ENCODE results near the gene SMC3. TPM values are rescaled to one million over a fixed set of nuclear protein-coding genes. Genes with fewer than 3 reads are reported as not detected.
"Not testable (repeated sequence)": the region's sequence is repeated elsewhere in the genome, so short reads cannot be mapped to it uniquely, and the experiment has no call there.

SMC3 gene
- total RNA-seq, 1 donor from 2014 or later = 60.6 TPM

DNA sequence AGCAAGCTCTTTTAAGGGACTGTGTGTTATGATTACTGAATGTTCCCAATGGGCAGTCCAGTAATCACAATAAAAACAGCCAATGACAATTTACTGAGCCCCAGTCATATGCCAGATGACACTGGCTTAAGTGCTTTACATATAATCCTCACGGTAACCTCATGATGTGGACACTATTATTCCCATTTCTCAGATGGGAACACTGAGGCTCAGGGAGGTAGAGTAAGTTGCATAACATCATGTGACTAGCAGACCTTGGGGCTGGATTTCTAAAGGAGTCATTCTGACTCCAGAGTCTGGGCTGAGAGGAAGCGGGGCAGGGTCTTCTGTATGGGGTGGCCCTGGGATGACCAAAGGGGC lies 69.1 kb downstream of the SMC3 start:
- H3K36me3 Mint-ChIP-seq = no peaks in the 10 kb centered on the region
- TF ChIP-seq, protein P1, sequence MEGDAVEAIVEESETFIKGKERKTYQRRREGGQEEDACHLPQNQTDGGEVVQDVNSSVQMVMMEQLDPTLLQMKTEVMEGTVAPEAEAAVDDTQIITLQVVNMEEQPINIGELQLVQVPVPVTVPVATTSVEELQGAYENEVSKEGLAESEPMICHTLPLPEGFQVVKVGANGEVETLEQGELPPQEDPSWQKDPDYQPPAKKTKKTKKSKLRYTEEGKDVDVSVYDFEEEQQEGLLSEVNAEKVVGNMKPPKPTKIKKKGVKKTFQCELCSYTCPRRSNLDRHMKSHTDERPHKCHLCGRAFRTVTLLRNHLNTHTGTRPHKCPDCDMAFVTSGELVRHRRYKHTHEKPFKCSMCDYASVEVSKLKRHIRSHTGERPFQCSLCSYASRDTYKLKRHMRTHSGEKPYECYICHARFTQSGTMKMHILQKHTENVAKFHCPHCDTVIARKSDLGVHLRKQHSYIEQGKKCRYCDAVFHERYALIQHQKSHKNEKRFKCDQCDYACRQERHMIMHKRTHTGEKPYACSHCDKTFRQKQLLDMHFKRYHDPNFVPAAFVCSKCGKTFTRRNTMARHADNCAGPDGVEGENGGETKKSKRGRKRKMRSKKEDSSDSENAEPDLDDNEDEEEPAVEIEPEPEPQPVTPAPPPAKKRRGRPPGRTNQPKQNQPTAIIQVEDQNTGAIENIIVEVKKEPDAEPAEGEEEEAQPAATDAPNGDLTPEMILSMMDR (conservative IDR thresholded peaks at IDR 0.05) = no peak
- H3K27ac Mint-ChIP-seq = no peak overlapping the region
- H3K27me3 Mint-ChIP-seq = peaks cover 14% of the 10 kb centered on the region
- no peaks in the 10 kb centered on the region for H3K9me3 Mint-ChIP-seq
- no peak for DNase-seq (ENCODE audit: extremely low spot score, unreplicated experiment)
- H3K4me3 Mint-ChIP-seq = no peak overlapping the region
- H3K4me1 Mint-ChIP-seq (ENCODE audit: unreplicated experiment) = peaks cover 31% of the 10 kb centered on the region

DNA sequence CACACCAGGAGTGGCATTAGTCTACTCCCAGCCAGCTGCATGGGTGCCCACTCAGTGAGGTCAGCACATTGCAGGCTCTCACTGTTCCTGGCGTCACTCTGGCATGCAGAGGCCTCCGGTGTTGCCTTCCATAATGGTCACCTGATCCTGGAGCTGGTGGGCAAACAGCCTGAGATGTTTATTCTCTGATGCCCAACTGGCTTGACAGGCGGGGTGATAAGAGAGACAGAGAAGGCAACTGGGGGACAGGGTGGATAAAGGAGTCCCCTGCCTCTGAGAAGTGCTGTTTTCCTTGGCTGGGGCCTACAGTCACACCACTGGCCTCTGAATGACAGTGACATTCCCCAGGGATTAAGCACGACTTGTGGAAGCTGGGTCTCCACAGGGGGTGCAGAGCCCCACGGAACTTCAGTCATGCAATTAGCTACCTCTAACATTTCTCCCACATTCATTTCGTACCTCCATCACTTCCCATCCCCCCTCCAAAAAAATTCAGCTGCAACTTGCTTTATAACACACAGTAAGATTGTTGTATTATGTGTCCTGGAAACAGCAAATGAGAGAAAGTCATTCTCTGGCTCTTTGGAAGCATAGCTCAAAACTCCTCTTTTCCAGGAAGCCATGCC lies 69.5 kb downstream of the SMC3 start:
- Mint-ChIP-seq H3K4me3 (no peak overlapping the region), H3K4me1 (ENCODE audit: unreplicated experiment) (peaks cover 36% of the 10 kb centered on the region), H3K36me3 (no peaks in the 10 kb centered on the region), H3K27ac (peak overlapping the region; percentile 32), H3K9me3 (no peaks in the 10 kb centered on the region), H3K27me3 (peaks cover 19% of the 10 kb centered on the region)
- DNase-seq (ENCODE audit: extremely low spot score, unreplicated experiment) = no peak
- TF ChIP-seq, protein P1 (conservative IDR thresholded peaks at IDR 0.05) = no peak

DNA sequence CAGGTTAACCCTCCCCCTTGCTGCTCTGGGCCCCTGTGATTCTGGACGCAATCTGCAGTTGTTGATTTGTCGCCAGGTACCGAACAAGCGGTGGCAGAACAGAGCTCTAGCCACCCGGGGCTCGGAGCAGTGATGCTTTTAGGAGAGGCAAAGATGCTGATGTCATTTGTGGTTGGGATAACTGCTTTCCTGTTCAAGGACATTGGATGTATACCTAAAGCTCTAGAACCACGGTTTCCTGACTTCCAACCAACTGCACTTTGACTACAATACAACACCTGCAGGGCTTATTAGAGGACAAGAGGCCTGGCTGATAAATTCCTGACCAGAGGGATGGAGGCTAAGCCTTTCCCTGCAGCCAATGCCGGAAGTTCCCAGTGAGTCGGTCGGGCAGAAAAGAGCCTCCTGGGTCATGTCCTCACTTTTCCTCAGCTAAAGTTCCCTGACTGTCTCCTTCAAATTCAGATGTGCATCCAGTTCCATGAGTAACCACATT lies 70.1 kb downstream of the SMC3 start:
- no peaks in the 10 kb centered on the region for H3K36me3 Mint-ChIP-seq
- DNase-seq (ENCODE audit: extremely low spot score, unreplicated experiment) = no peak
- H3K9me3 Mint-ChIP-seq = no peaks in the 10 kb centered on the region
- H3K27me3 Mint-ChIP-seq = peaks cover 25% of the 10 kb centered on the region
- peaks cover 41% of the 10 kb centered on the region for H3K4me1 Mint-ChIP-seq (ENCODE audit: unreplicated experiment)
- peak overlapping the region; percentile 32 for H3K27ac Mint-ChIP-seq
- TF ChIP-seq, protein P1 (conservative IDR thresholded peaks at IDR 0.05) = no peak
- H3K4me3 Mint-ChIP-seq = no peak overlapping the region

DNA sequence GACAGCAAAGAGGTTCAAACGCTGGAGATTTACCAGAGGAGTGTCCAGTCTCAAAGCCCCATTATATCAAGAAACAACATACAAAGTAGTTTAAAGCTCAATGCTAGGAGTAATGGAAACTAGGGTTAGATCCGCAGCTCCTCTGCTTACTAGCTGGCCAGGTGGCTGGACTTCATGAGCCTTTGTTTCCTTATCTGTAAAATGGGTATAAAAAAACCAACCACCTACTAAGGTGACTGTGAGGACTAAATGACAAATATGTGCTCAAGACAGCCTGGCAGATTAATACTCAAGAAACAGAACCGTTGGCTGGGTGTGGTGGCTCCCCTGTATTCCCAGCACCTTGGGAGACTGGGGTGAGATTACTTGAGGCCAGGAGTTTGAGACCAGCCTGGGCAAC lies 70.8 kb downstream of the SMC3 start:
- peak overlapping the region; percentile 15 for H3K27ac Mint-ChIP-seq
- H3K4me3 Mint-ChIP-seq = no peak overlapping the region
- TF ChIP-seq, protein P1 (conservative IDR thresholded peaks at IDR 0.05) = no peak
- H3K36me3 Mint-ChIP-seq = no peaks in the 10 kb centered on the region
- peaks cover 32% of the 10 kb centered on the region for H3K27me3 Mint-ChIP-seq
- H3K4me1 Mint-ChIP-seq (ENCODE audit: unreplicated experiment) = peaks cover 43% of the 10 kb centered on the region
- no peak for DNase-seq (ENCODE audit: extremely low spot score, unreplicated experiment)
- H3K9me3 Mint-ChIP-seq = no peaks in the 10 kb centered on the region

DNA sequence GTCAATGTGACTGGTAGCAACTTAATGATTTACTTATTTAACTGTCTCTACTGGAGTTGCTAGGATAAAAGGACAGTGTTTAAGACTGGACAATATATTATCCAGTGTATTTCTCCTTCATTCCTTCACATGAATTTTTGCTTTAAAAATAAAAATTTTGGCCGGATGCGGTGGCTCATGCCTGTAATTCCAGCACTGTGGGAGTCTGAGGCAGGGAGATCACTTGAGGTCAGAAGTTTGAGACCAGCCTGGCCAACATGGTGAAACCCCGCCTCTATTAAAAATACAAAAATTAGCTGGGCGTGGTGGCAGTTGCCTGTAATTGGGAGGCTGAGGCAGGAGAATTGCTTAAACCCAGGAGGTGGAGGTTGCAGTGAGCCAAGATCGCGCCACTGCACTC lies 71.6 kb downstream of the SMC3 start:
- not testable (repeated sequence) for H3K27ac Mint-ChIP-seq; H3K9me3 Mint-ChIP-seq; H3K4me3 Mint-ChIP-seq; DNase-seq (ENCODE audit: extremely low spot score, unreplicated experiment); H3K36me3 Mint-ChIP-seq
- peaks cover 34% of the 10 kb centered on the region for H3K27me3 Mint-ChIP-seq
- H3K4me1 Mint-ChIP-seq (ENCODE audit: unreplicated experiment) = peaks cover 44% of the 10 kb centered on the region

DNA sequence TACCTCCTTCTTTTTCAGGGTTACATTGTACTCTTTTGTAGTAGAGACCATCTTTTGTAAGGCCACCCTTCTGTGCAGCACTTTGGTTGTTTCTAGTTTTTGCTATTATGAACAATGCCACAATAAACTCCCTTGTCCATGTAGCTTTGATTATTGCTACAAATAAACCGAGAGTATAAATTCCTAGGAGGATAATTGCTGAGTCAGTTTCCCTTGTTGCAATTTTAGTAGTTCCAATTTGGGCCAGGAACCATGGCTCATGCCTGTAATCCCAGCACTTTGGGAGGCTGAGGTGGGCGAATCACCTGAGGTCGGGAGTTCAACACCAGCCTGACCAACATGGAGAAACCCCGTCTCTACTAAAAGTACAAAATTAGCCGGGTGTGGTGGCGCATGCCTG lies 72.4 kb downstream of the SMC3 start:
- H3K27ac Mint-ChIP-seq; H3K36me3 Mint-ChIP-seq; H3K4me3 Mint-ChIP-seq; H3K9me3 Mint-ChIP-seq; DNase-seq (ENCODE audit: extremely low spot score, unreplicated experiment): not testable (repeated sequence)
- Mint-ChIP-seq H3K27me3 (peaks cover 38% of the 10 kb centered on the region), H3K4me1 (ENCODE audit: unreplicated experiment) (peaks cover 44% of the 10 kb centered on the region)

Data from type B pancreatic cell (in vitro differentiated cells).